Activated naive CD4-positive, alpha-beta T cell treated with anti-CD3 and anti-CD28 coated beads, Interleukin-2, amount 50 U/mL, for 16 hours (primary cell): ENCODE measurements around the gene HCN2.
"Not testable (repeated sequence)": the region's sequence is repeated elsewhere in the genome, so short reads cannot be mapped to it uniquely, and the experiment has no call there.

Source experiments
- DNase-seq: peaks from one replicate; pipeline ENCODE4 v3.0.0-alpha.2; 2020

HCN2 gene

DNA sequence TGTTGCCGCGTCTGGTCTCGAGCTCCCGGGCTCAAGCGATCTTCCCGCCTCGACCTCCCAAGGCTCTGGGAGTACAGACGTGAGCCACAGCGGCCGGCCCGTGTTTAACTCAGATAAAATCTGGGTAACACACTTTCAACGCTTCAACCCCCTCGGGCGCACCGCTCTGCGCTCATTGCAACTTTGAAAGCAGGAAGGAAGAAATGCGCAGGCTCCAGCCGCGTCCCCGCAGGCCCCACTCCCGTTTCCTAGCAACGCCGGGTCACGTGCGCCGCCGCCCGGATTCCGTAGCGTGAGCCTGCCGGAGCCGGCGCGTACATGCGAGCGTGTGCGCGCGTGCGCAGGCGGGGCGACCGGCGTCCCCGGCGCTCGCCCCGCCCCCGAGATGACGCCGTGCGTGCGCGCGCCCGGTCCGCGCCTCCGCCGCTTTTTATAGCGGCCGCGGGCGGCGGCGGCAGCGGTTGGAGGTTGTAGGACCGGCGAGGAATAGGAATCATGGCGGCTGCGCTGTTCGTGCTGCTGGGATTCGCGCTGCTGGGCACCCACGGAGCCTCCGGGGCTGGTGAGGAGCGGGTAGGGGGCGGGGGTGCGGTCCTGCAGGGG, 17.4 kb upstream of the HCN2 start, which contains the start of gene BSG:
Gene BSG (plus strand): TSS at position 457 of the 603 bp plus-strand sequence. CDS start 39 bp downstream, at position 496.
- peak; percentile 99 for DNase-seq

GRCh38 chr19:572743-573518, 16.8 kb upstream of the HCN2 start:
- DNase-seq, result no peak

DNA sequence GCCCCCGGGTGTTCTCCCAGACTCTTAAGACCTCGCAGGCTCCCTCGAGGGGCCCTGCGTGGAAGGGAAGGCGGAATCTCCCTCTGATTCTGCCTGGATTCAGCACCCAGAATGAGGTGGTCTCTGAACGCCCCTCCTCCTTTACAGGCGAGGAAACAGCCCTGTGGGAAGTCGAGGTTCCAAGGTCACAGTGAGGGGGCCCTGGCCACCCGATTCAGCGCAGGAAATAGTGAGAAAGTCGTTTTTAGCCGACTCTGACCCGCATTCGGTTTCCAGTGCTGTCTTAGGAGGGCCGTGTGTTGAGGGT, 16.2 kb upstream of the HCN2 start:
- no peak for DNase-seq

- no peak for DNase-seq
These were observed 14.8 kb upstream of the HCN2 start for GRCh38 chr19:574658-575526.

DNA sequence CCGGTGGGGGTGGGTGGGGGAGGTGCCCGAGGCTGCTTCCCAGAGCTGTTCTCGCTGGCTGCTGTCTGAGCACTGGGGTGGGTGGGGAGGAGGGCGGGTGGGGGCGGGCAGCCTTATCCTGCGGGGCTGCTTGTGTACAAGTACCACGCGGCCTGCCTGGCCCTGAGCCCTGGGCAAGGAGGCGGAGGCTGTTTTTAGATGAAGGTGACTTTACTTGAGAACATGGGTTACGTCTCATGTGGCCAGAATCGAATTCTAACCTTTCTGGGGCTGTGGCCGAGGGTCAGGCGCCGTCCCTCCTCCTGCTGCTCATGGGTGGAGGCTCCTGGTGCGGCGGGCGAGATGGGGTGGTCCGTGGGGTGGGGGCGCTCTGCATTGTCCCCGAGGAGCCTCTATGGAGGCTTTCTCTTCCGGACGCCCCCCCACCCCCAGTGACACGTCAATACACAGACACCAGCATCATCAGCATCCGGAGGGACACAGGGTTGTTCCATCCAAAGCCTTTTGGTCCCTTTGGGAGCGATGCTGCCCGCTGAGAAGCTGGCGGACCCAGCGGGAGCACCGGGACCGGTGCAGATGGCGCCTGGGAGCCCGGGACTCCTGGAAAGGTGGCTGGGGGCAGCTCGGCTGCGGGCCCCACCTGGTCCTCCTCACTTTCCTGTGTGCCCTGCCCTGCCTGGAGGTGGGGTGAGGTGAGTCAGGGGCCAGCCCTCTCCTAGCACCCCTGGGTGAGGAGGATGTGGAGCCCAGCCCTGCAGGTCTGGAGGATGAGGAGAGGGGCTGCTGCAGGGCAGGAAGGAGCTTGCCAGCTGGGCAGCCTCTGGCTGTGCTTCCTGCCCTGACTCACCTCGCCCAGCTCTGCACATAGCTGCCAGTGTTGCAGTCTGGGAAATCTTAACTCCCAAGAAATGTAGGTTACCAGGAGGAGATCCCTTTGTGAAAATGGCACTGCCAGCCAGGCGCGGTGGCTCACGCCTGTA, 13.9 kb upstream of the HCN2 start:
- DNase-seq, result no peak

GRCh38 chr19:576768-577438, 12.8 kb upstream of the HCN2 start:
- DNase-seq, result no peak

- DNase-seq, result no peak
These were observed 12.0 kb upstream of the HCN2 start for GRCh38 chr19:577439-578392.

DNA sequence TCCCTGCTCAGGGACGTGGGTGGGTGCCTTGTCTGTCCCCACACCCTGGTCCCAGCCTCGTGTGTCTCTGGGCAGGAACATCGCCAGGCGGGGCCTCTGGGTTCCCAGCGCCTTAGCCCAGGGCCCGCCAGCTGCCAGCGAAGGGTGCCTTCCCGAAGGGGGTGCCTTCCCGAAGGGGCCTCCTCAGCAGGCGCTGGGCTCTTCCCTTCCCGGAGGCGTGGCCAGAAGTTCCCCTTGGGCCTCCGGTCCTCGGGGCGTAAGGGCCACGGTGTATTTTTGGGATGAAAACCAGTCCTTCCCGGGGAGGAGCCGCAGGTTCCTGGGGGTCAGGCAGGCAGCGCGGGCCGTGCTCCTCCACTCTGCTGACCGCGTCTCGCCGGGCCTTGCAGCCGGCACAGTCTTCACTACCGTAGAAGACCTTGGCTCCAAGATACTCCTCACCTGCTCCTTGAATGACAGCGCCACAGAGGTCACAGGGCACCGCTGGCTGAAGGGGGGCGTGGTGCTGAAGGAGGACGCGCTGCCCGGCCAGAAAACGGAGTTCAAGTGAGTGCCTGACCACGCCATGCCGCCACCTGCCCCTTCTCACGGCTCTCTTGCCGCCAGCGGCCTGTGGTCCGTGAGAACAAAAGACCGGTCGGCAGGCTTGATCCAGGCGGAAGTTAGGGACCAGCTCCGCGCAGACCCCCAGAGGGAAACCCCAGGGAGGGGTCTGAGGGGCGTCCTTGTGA, 10.4 kb upstream of the HCN2 start:
- DNase-seq, result no peak

- DNase-seq, result no peak
These were observed 9.9 kb upstream of the HCN2 start for GRCh38 chr19:579842-580155.

GRCh38 chr19:580274-580835, 9.3 kb upstream of the HCN2 start:
- DNase-seq, result no peak

DNA sequence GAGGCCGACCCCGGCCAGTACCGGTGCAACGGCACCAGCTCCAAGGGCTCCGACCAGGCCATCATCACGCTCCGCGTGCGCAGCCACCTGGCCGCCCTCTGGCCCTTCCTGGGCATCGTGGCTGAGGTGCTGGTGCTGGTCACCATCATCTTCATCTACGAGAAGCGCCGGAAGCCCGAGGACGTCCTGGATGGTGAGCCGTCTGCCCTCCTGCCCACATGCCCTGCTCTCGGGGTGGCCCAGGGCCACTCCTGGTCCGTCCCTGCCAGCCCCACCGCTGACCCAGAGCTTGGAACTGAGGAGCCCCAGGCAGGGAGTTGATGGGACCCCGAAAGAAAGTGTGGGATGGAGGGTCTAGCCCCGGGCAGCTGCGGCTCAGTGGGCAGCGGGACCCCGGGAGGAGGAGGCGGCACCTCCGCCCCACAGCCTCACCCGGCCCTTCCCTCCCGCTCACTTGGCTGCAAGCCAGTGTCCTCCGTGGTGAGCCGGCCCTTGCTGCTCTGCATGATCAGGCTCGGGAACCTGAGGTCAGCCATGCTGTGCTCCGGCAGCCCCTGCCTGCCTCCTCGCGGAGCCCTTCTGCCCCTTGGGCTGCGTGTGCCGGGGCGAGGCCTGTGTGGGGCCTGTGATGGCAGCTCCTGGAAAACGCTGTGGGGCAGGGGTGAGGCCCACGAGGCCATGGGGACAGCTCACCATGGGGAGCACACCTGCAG, 8.1 kb upstream of the HCN2 start:
- no peak for DNase-seq

DNA sequence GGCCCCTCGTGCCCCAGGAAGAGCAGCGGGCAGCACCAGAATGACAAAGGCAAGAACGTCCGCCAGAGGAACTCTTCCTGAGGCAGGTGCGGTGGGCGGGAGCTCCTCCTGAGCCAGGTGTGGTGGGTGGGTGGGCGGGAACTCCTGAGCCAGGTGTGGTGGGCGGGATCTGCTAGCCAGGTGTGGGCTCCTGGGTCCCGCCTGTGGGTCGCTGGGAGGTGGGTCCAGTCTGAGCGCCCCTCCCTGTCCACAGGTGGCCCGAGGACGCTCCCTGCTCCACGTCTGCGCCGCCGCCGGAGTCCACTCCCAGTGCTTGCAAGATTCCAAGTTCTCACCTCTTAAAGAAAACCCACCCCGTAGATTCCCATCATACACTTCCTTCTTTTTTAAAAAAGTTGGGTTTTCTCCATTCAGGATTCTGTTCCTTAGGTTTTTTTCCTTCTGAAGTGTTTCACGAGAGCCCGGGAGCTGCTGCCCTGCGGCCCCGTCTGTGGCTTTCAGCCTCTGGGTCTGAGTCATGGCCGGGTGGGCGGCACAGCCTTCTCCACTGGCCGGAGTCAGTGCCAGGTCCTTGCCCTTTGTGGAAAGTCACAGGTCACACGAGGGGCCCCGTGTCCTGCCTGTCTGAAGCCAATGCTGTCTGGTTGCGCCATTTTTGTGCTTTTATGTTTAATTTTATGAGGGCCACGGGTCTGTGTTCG, 7.0 kb upstream of the HCN2 start:
- no peak for DNase-seq

DNA sequence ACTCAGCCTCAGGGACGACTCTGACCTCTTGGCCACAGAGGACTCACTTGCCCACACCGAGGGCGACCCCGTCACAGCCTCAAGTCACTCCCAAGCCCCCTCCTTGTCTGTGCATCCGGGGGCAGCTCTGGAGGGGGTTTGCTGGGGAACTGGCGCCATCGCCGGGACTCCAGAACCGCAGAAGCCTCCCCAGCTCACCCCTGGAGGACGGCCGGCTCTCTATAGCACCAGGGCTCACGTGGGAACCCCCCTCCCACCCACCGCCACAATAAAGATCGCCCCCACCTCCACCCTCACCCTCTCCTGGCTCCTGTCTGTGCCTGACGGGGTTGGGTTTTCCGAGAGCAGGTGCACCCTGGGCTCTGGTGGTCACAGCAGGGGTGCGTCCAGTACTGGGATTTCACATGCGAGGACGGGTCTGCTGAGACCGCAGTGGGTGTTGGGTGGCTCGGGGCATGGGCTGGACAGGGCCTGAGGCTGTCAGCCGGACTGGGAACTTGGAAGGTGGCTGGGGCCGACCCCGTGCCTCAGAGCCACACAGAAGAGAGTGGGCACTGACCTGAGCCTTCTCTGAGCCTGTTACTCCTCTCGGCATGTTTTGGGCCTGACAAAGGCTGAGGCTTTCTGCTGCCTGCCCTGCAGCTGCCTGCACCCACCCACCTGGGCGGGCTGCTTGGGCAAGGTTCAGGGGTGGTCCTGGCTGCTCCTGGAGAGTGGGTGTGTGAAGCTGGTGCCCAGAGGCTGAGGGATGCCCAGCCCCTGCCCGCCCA, 6.3 kb upstream of the HCN2 start:
- DNase-seq, result no peak

GRCh38 chr19:583968-584239, 5.8 kb upstream of the HCN2 start:
- no peak for DNase-seq

DNA sequence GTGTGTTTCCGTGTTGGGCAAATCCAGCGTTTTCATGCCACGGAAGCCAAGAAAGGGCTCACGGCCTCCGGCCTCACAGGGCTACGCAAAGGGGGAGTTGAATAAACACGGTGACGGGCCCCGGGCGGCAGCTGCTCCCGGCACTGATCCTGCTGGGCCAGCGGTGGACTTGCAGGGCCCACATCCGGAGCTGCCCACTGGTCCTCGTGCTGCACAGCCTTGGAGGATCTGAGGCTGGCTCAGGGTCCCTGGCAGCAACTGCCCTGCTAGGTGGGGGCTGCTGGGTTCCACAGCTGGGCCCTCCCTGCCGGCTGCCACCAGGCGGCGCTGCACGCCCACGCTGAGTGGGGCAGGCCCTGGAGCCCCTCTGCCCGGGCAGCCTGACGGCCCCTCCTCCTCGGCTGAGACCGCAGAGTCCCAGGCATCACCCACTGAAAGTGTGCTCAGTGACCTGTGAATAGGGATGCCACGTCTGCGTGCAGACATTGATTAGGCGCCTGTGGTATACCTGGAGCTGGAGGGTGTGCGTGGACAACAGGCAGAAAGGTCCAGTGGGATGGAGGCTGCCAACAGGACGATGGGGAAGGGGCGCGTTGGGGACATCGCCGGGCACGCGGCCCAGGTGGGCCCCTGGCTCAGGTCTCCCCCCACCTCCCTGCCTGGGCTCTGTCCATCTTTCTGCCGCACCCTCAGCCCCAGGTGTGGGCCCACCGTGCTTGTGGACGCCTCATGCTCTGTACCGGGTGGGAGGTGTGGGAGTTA, 5.3 kb upstream of the HCN2 start:
- DNase-seq, result peak; percentile 66

GRCh38 chr19:585146-585545, 4.5 kb upstream of the HCN2 start:
- DNase-seq, result not testable (repeated sequence)

- no peak for DNase-seq
These were observed 4.0 kb upstream of the HCN2 start for GRCh38 chr19:585551-586110.
